MM.1S (cell line): ENCODE data around the gene LSMEM2.

Source experiments
- DNase-seq: peaks from one replicate; pipeline ENCODE4 v3.0.0-alpha.2; 2015
- H2AFZ ChIP-seq: fragments of 300-600 bp; sonication (generic); 2 replicates; pipeline ENCODE4 v1.6.0; 2016; ENCODE audit warnings: antibody characterized with exemption, low read length
- H3F3A ChIP-seq: fragments of 300-600 bp; sonication (generic); 2 replicates; pipeline ENCODE4 v1.6.1; 2016; ENCODE audit warnings: mild to moderate bottlenecking, antibody characterized with exemption, low read length, moderate library complexity, mixed read lengths; ENCODE audit not compliant: insufficient read depth
- H3K27ac ChIP-seq: fragments of 300-600 bp; sonication (generic); 2 replicates; pipeline ENCODE4 v1.5.1; 2016; ENCODE audit warnings: mild to moderate bottlenecking, low read length
- H3K27me3 ChIP-seq: fragments of 300-600 bp; sonication (generic); replicated peaks from 2 replicates; pipeline ENCODE4 v1.6.0; 2016; ENCODE audit warnings: low read length; ENCODE audit not compliant: insufficient read depth
- H3K36me3 ChIP-seq: fragments of 300-600 bp; sonication (generic); replicated peaks from 2 replicates; pipeline ENCODE4 v1.6.1; 2016; ENCODE audit warnings: mild to moderate bottlenecking, low read length, mixed read lengths; ENCODE audit not compliant: insufficient read depth
- H3K4me1 ChIP-seq: fragments of 300-600 bp; sonication (generic); 2 replicates; pipeline ENCODE4 v1.6.1; 2016; ENCODE audit warnings: low read length, mixed read lengths
- H3K4me2 ChIP-seq: fragments of 300-600 bp; sonication (generic); 2 replicates; pipeline ENCODE4 v1.6.0; 2016; ENCODE audit warnings: low read depth, low read length
- H3K4me3 ChIP-seq: fragments of 300-600 bp; sonication (generic); 2 replicates; pipeline ENCODE4 v1.5.1; 2016; ENCODE audit warnings: low read length, mixed read lengths
- H3K79me2 ChIP-seq: fragments of 300-600 bp; sonication (generic); 2 replicates; pipeline ENCODE4 v1.6.1; 2016; ENCODE audit warnings: mixed run types, low read length, mixed read lengths
- H3K9ac ChIP-seq: fragments of 300-600 bp; sonication (generic); 2 replicates; pipeline ENCODE4 v1.6.1; 2016; ENCODE audit warnings: low read length, mixed read lengths
- H3K9me2 ChIP-seq: fragments of 300-600 bp; sonication (generic); replicated peaks from 2 replicates; pipeline ENCODE4 v1.6.1; 2016; ENCODE audit warnings: mild to moderate bottlenecking, low read length, mixed read lengths; ENCODE audit not compliant: insufficient read depth
- H3K9me3 ChIP-seq: fragments of 300-600 bp; sonication (generic); replicated peaks from 2 replicates; pipeline ENCODE4 v1.6.1; 2016; ENCODE audit warnings: mild to moderate bottlenecking, low read length, mixed read lengths; ENCODE audit not compliant: insufficient read depth
- H4K20me1 ChIP-seq: fragments of 300-600 bp; sonication (generic); 2 replicates; pipeline ENCODE4 v1.6.1; 2016; ENCODE audit warnings: mild to moderate bottlenecking, low read length, moderate library complexity, mixed read lengths; ENCODE audit not compliant: insufficient read depth
- CTCF ChIP-seq: fragments of 300-600 bp; sonication (generic); IDR thresholded peaks from 2 replicates; pipeline ENCODE4 v1.5.1; 2016; ENCODE audit warnings: antibody characterized with exemption, low read length, mixed read lengths
- EZH2 ChIP-seq: fragments of 300-600 bp; sonication (generic); optimal IDR thresholded peaks from 2 replicates; pipeline ENCODE3; 2017; ENCODE audit warnings: low read depth, mild to moderate bottlenecking, antibody characterized with exemption, low read length, mixed read lengths
- EZH2phosphoT487 ChIP-seq: fragments of 300-600 bp; sonication (generic); IDR thresholded peaks from 2 replicates; pipeline ENCODE4 v1.6.1; 2018; ENCODE audit warnings: antibody characterized with exemption, low read length

LSMEM2 gene

GRCh38 chr3:50265571-50265970, 13.3 kb upstream of the LSMEM2 start:
- Histone ChIP-seq H2AFZ (no peak overlapping the region), H3K4me3 (no peak overlapping the region), H3K36me3 (no peaks in the 10 kb centered on the region), H3K9ac (no peak overlapping the region), H3K9me3 (no peaks in the 10 kb centered on the region), H3K9me2 (no peaks in the 10 kb centered on the region), H3K27me3 (peaks cover 55% of the 10 kb centered on the region), H3F3A (no peaks in the 10 kb centered on the region), H3K27ac (no peak overlapping the region), H3K79me2 (no peaks in the 10 kb centered on the region), H3K4me2 (no peak overlapping the region), H4K20me1 (no peaks in the 10 kb centered on the region), H3K4me1 (peaks cover 4% of the 10 kb centered on the region; the same call in 1 of the 2 replicates)
- TF ChIP-seq CTCF (no peak), EZH2phosphoT487 (no peak), EZH2 (no peak)
- no peak for DNase-seq

GRCh38 chr3:50266017-50266416, 12.9 kb upstream of the LSMEM2 start:
- Histone ChIP-seq H3K79me2 (no peaks in the 10 kb centered on the region), H3K27ac (no peak overlapping the region), H3K9me2 (no peaks in the 10 kb centered on the region), H3K9me3 (no peaks in the 10 kb centered on the region), H3K9ac (no peak overlapping the region), H3K27me3 (peaks cover 59% of the 10 kb centered on the region), H3K36me3 (no peaks in the 10 kb centered on the region), H3K4me1 (no peaks in the 10 kb centered on the region), H2AFZ (no peak overlapping the region), H3F3A (no peaks in the 10 kb centered on the region), H4K20me1 (no peaks in the 10 kb centered on the region), H3K4me3 (no peak overlapping the region), H3K4me2 (no peak overlapping the region)
- no peak for DNase-seq
- no peak for TF ChIP-seq EZH2phosphoT487
- TF ChIP-seq CTCF: no peak
- TF ChIP-seq EZH2: no peak

- H3K79me2 ChIP-seq: no peaks in the 10 kb centered on the region
- H3K4me1 ChIP-seq: no peaks in the 10 kb centered on the region
- peaks cover 66% of the 10 kb centered on the region for H3K27me3 ChIP-seq
- no peak overlapping the region for H2AFZ ChIP-seq
- no peak overlapping the region for H3K4me3 ChIP-seq
- H4K20me1 ChIP-seq: no peaks in the 10 kb centered on the region
- no peak overlapping the region for H3K9ac ChIP-seq
- no peaks in the 10 kb centered on the region for H3K9me3 ChIP-seq
- DNase-seq: no peak
- H3F3A ChIP-seq: no peaks in the 10 kb centered on the region
- H3K36me3 ChIP-seq: no peaks in the 10 kb centered on the region
- H3K4me2 ChIP-seq: no peak overlapping the region
- TF ChIP-seq EZH2 (no peak), EZH2phosphoT487 (no peak), CTCF (no peak)
- no peaks in the 10 kb centered on the region for H3K9me2 ChIP-seq
- H3K27ac ChIP-seq: no peak overlapping the region
Observed at GRCh38 chr3:50266836-50267235, 12.1 kb upstream of the LSMEM2 start.
